Stimulated activated CD8-positive, alpha-beta memory T cell treated with anti-CD3 and anti-CD28 coated beads, Interleukin-2, amount 100 ng/mL, for 1 hour (primary cell): ENCODE data around the gene DR1.
"Not testable (repeated sequence)": the region's sequence is repeated elsewhere in the genome, so short reads cannot be mapped to it uniquely, and the experiment has no call there.

Source experiments
- DNase-seq, 2 donors: peaks; one replicate each; pipeline ENCODE4 v3.0.0-alpha.2; 2020; ENCODE audit warnings: low read depth in 2 of 2

Gene DR1

GRCh38 chr1:93386268-93386667, 40.6 kb downstream of the DR1 start:
- not testable (repeated sequence) for DNase-seq

GRCh38 chr1:93394514-93394913, 48.8 kb downstream of the DR1 start:
- DNase-seq: no peak

- no peak for DNase-seq
Measured at GRCh38 chr1:93395195-93395594, 49.5 kb downstream of the DR1 start.

GRCh38 chr1:93399781-93400180, 54.1 kb downstream of the DR1 start:
- no peak for DNase-seq

GRCh38 chr1:93408203-93408602, 62.5 kb downstream of the DR1 start:
- DNase-seq: no peak

- DNase-seq: no peak
Measured at GRCh38 chr1:93411000-93411399, 65.3 kb downstream of the DR1 start.

GRCh38 chr1:93414749-93415148, 69.0 kb downstream of the DR1 start:
- DNase-seq: no peak

- no peak for DNase-seq
Measured at GRCh38 chr1:93415296-93415695, 69.6 kb downstream of the DR1 start.

- no peak for DNase-seq
Measured at GRCh38 chr1:93416183-93416582, 70.5 kb downstream of the DR1 start.
